Activated CD8-positive, alpha-beta memory T cell treated with anti-CD3 and anti-CD28 coated beads for 24 hours (primary cell): ENCODE results near the gene TAAR9.

Source experiments
- DNase-seq: peaks from one replicate; pipeline ENCODE4 v3.0.0-alpha.2; 2020

The TAAR9 gene, protein sequence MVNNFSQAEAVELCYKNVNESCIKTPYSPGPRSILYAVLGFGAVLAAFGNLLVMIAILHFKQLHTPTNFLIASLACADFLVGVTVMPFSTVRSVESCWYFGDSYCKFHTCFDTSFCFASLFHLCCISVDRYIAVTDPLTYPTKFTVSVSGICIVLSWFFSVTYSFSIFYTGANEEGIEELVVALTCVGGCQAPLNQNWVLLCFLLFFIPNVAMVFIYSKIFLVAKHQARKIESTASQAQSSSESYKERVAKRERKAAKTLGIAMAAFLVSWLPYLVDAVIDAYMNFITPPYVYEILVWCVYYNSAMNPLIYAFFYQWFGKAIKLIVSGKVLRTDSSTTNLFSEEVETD

DNA sequence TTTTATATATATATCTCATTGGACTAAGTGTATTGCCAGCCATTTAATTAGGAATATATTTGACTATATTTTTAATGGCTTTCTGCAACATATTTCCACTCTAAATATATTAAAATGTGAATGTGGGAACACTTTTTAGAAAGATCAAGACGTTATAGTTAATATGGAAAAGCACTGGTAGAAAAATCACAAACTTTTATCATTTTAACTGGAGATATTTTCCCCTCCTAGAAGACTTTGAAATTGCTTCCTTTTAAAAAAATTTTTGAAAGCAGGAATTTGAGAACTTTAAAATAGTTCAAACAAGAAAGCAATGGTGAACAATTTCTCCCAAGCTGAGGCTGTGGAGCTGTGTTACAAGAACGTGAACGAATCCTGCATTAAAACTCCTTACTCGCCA, at the start of gene TAAR9:
Gene TAAR9, plus strand, starts transcription at position 301 of the 400 bp plus-strand sequence. Its CDS starts 13 bp downstream, at position 314.
- DNase-seq, result no peak

DNA sequence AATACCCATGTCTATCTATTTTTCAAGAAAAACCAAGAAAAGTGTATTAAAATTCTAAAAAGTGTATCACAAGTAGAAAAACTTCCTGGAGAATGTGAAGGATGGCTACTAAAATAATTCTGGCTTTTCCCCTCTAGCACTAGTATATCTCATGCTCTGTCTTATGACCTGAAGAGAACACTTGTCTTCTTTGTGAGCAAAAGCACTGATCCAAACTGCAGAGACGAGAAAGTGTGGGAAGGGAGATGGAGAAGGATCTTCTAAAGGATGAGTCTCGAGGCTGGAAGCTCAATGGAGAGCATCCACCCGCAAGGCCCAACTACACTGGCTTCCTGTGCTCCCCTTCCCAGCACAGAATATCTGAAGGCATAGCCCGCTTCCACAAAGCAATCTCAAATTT, 48.7 kb upstream of the TAAR9 start:
- no peak for DNase-seq

DNA sequence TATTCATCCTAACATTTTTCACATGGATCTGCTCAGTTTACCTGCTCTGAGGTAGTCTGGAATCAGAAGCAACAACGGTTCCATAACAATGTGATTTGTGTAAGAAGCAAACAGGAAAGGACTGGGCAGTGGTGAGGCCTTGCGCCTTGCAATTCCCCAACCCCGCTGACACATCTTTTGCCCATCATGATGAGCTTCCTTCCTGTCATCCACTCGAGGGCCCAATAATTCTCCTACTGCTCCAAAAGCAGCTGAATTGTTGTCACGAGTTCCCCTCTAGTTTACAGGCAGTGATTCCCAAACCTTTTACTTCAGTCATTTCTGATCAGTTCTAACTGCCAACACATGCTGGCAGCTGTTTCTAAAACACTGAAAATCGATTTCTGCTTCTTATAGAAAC, 48.1 kb upstream of the TAAR9 start:
- DNase-seq, result no peak

DNA sequence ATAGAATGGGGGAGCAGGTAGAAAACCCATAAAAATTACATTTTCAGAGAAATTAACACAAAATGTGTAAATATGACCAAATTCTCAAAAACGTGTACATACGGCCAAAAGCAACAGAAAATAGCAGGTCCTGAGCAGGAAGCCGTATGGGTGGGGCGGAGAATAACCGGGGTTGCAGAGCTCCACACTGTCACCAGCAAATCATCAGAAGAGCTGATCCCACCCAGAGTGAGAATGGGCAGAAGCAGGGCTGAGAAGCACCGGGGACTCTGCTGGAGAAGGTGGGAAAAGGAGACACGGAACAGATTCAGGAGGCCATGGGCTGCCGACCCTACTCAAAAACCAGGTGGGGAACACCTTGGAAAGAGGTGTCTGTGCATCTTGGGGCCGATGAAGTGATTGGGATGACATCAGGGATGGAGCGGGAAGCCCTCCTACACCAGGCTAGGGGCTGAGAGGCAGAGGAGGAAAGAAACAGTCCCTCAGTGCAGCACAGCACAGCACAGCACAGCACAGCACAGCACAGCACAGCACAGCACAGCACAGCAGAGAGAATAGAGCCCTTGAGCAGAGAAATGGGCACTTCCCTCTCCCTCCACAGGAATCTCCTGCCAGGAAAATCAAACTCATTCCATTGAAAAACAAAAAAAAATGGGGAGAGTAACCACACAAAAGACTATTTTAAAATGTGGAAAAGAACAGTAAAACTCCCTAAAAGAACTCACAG, 47.4 kb upstream of the TAAR9 start:
- no peak for DNase-seq

DNA sequence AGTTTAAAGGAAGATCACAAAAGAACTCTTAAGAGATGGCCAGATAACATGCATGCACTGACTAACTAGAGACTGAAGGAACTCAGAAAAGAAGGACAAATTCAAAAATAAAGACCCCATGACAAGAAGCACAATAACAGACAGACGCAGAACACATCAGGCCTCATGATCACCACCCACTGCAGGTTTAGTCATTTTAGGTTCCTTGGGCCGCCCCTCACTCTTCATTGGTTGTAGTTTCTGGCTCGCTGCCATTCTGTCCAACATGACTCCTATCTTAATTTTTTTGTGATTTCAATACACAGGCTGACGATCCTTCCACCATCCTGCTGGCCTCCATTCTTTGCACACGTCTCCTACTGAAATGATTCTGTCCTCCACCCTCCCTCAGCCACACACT, 46.8 kb upstream of the TAAR9 start:
- no peak for DNase-seq

DNA sequence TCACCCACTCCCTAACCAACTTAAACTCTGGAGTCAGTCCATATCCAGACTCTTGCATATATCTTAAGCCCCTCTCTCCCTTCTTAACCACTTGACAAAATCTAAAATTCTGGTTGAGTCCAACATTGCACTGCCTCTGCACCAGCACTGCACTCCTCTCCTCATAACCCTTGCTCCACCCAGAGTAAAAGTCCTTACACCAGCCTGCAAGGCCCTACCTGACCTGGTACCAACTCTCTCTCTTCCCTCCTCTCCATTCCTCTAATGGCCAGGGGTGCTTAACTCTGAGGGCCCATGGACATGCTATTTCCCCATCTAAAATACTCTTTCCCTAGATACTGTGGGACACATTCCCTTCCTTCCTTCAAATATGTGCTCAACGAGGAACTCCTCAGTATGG, 46.2 kb upstream of the TAAR9 start:
- DNase-seq, result no peak

DNA sequence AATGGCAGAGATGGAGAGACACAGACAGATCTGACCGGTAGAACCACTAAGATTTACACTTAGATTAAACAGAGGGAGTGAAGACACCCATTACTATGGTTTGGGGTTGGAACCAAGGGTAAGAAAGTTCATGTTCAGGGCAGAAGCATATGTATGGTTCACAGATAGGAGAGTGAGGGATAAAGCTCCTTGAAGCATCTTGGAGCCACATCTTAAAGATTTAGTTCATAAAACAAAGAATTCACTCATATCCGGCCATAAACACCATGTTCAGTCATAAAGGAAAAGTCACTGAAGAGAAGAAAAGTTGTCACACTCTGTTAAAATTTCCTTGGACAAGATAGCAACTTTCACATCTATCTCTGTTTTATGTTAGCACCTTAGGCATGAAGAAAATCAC, 43.1 kb upstream of the TAAR9 start:
- no peak for DNase-seq

DNA sequence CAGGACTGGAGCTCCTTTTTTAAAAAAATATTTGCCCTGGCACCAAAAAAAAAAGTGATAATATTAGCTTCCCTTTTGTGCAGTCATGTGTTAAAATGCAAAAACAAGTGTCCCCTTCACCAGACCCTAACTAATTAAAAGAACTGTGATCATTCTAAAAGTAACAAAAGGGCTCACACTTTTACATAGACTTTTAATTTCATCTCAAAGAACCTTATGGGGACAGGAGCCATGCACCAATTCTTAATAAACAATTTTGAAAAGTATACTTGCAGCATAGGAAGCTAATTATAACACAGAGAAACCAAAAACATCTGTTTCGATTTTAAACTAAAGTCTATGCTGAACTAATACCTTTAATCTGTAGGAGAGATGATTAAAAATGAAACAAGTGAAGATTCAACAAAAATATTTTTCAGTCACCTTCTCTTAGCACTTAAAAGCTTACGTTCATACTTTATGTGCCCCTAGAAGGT, 42.4 kb upstream of the TAAR9 start:
- no peak for DNase-seq

DNA sequence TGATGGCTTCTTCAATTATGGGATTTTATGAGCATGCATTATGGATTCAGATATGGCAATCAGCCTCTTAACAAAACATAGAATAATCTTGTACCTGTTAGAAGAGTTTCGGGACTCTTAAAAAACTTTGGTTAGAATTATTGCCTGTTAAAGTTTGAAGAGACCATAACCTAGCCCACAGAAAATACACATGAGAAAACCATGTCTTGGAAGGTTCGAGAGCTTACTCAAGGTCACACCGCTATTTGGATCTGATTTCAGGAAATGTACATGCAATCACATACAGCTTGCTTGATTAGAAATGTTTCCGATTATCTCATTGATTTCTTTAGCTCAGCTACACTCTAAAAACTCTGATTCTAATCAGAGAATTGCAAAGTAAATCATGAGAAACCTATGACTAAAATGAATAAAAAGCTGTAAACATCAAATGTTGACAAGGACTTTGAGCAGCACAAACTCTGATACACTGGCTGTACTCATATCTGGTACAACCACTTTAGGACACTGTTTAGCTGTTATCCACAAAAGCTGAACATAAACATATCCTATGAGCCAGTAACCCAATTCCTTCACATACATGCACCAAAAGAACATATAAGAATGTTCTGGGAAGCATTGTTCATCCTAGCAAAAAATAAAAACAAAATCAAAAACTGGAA, 41.4 kb upstream of the TAAR9 start:
- DNase-seq, result no peak

DNA sequence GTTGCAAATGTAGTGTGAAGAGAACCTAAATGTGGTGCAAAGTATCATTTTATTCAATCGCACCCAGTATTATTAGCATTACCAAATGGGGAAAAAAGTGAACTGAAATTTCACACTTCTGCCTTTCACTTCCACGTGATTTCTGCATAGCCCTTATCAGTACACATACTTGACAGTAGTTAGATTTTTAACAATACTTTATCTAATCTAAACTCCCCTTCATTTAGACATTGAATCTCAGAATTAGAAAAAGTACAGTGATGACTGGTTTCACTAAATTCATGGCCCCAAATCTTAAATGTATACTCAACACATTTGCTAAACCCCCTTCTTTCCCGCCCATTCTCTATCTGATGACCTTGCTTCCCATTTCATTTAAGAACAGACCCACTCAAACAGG, 39.4 kb upstream of the TAAR9 start:
- no peak for DNase-seq

DNA sequence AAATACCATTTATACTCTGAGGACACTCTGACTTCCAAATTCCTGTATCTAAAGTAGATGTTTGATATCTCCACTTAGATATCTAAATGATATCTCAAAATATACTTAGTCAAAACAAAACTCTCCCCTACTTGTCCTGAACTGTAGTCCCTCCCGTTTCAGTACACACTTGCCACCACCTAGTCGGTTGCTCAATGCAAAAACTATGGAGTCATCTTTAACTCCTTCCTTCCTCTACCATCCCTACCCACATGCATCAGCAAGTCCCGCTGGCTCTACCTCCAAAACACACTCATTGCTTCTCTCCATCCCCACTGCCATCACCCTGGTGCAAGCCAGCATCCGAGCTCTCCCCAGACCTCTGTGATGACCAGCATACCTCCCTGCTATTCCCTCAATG, 38.3 kb upstream of the TAAR9 start:
- DNase-seq, result no peak

DNA sequence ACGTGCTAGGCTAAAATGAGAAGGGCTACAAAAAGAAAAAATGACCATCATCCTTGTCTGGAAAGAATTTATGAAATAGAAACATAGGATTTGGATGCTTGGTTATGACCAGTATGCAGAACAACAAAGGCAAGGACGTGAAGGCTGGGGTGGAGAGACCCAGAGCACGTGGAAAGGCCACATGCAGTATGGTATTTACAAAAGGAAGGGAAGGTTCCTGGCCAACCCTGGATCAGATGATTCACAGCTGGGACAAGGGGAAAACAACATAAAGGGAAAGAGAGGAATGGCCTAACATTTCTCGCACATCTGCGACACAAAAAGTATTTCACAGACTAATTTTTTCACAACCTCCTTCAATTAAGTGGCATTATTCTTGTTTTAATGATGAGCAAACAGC, 33.3 kb upstream of the TAAR9 start:
- no peak for DNase-seq

DNA sequence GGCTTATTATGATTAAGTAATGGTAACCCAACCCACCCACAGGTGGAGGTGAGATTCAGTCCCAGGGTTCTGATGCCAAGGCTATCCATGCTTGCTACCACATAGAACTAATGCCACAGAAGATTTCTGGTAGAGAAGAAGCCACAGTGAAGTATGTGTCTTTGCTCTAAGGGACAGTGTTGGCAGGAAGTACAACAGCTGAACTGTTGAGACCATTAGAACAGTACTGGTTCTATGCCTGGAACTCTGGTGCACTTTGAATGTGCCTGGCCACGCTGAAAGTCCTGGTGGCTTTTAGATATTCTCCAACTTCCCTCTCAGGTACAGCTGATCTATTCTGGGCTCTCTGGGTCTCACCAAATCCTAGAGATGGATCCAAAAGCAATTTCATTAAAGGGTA, 32.9 kb upstream of the TAAR9 start:
- no peak for DNase-seq

DNA sequence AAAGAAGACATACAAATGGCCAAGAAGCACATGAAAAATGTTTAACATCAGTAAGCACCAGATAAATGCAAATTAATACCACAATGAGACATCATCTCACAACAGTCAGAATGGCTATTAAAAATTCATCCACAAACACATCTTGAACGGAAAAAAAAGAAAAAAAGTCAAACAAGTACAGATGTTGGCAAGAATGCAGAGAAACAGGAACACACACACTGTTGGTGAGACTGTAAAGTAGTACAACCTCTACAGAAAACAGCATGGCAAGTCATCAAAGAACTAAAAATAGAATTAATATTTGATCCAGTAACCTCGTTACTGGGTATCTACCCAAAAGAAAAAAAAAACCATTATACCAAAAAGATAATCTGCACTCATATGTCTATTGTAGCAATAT, 31.6 kb upstream of the TAAR9 start:
- no peak for DNase-seq

DNA sequence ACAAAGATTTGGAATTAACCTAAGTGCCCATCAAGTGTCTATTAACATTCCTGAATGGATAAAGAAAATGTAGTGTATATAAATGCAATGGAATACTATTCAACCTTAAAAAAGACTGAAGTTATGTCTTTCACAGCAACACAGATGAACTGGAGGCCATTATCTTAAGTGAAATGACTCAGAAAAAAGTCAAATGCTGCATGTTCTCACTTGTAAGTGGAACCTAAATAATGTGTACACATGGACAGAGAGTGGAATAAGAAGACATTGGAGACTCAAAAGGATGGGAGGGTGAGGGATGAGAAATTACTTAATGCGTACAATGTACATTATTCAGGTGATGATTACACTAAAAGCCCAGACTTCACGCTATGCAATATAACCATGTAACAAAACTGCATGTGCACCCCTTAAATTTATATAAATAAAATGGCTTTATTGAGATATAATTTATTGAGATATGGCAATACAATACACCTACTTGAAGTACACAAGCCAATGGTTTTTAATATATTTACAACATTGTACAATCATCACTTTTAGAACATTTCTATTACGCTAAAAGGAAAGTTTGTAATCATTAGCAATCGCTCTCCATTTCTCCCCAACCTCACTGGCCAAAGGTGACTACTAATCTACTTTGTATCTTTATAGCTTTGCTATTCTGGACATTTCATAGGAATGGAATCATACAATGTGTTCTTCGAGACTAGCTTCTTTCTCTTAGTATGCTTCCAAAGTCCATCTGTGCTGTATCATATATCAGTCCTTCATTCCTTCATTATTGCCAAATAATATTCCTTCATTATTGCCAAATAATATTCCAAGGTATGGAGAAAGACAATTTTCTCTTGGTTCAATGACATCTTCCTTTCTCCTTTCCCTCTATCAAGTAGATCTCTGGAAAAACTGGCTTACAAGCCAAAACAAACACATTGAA, 30.9 kb upstream of the TAAR9 start:
- no peak for DNase-seq

DNA sequence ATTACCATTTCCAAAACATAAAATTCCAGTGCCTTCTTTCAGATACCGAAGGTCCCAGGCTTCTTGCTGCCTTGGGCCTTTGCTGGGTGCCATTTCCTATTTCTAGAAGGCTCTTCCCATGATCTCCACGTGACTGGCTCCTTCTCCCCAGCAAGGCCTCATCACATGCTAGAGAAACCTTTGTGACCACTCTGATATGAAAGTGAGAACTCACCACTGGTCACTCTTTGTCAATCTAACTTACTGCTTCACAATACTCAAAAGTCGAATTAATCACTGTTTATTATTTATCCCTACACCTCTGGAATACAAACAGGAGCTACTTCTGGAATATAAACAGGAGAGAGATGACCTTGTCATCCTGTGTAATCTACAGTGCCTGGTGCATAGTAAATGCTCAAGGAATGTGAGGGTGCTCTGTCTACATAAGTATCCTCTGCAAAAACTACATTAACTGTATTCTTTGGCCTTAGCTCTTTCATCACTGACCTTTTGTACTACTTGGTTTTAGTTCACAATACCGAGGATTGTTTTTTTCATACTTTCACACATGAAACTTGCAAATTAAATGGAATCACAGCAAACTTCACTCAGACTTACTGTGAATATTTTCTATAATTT, 26.8 kb upstream of the TAAR9 start:
- no peak for DNase-seq

DNA sequence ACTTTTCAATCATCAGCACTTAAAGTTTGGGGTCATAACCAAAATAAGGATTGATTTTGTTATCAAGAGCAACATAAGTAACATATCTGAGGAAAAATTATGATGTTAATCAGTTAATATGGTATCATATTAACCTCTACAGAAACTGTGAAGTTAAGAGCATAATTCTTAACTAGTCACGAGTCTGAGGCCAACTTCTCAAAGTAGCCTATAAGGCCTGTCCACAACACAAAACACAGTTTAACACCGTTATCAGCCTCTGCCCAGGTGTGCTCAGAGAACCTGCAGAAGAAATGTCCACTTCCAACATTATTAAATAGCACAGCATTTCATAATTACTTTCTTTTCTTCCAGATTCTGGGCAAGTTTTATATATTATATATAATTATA, 26.3 kb upstream of the TAAR9 start:
- DNase-seq, result no peak

DNA sequence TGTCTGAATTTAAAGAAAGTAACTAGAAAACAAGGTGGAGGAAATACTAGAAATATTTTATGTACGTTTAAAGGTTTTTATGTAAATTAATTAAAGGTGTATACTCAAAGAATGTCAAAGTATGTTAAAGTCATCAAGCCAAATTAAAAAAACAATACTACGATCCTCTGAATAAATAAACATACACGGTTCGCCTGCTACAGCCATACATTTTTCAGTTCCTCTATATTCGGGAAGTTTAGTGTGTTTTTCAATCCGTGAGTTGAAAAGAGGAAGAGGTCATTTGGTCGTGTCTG, 25.8 kb upstream of the TAAR9 start:
- no peak for DNase-seq

DNA sequence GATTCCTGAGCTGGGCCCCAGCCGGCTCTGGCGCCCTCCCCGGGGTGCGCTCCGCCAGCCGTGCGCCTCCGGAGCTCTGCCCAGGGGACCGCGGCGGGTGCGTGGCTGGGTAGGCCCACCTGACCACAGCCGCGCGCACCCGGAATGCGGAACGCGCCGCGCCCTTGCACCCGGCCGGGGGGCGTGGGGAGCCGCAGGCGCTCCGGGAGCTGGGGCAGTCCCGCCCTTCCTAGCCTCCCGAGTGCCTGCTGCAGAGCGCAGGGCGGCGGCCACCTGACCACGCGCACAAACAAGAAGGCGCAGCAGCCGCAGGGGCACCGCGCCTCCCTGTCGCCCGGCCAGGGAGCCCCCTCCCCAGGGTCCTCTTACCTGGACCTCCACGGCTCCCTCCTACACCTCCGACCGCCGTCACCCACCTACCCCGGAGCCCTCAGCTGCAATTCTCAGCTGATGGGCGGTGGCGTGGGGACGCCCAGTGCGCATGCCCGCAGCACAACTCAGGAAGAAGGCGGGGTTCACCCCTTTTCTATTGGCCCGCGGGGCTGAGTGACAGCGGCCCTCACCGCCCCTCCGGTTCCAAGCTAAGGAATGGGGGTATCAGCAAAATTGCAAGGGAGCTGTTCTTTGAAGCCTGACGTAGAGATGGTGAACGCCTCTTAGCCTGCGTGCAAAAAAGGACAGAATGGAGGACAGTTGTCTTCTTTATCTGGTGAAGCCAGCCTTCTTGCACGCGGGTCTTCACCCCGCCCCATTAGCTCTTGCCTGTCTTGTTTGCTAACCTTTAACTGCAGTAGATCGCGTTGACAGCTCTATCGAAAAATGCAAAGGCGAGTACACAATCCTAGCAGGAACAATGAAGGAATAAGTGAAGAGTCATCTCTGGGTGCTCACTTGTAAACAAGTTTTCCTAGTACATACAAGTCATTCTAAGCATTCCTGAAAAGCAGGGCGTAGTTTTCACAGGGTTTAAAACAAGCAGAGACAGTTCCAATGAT, 25.1 kb upstream of the TAAR9 start, which contains the start of gene STX7:
Gene STX7, minus strand, starts transcription at position 479 of the 995 bp plus-strand sequence. CDS start 9,586 bp downstream, outside the sequence.
- peak; percentile 94 for DNase-seq

DNA sequence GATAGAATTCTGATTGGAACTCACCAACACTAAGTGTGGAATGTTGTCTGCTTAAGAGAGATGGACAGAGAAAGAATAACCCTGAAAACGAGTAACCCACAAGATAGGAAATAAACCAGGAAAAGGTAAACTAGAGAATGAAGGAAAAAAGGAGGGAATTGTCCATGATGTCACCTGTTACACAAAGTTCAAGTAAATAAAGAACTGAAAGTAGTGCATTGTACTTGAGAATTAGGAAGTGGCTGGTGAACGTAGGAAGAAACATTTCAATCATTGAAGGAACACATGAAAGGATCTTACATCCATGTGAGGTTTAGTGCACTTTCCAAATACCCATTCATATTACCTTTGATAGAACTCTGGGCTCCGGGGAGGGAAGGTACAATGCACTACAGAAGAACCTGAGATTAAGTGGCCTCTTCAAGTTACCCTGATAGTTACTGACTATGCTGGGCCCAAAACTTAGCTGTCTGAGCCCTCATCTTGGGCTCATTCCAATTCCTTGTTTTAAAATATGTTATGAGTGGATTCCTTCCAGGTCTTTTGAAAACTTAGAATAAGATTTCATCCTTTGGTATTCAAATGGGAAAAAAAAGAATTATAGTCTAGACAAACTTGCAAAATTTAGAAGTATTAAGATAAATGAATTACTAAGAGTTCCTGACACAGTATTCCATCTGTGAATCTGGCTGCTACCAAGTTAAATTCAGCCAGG, 24.1 kb upstream of the TAAR9 start:
- no peak for DNase-seq
